NCI-H226 (cell line): ENCODE measurements around the gene CPS1.

Experiments
- DNase-seq: peaks from one replicate; pipeline ENCODE4 v3.0.0-alpha.2; 2015

Gene CPS1

DNA sequence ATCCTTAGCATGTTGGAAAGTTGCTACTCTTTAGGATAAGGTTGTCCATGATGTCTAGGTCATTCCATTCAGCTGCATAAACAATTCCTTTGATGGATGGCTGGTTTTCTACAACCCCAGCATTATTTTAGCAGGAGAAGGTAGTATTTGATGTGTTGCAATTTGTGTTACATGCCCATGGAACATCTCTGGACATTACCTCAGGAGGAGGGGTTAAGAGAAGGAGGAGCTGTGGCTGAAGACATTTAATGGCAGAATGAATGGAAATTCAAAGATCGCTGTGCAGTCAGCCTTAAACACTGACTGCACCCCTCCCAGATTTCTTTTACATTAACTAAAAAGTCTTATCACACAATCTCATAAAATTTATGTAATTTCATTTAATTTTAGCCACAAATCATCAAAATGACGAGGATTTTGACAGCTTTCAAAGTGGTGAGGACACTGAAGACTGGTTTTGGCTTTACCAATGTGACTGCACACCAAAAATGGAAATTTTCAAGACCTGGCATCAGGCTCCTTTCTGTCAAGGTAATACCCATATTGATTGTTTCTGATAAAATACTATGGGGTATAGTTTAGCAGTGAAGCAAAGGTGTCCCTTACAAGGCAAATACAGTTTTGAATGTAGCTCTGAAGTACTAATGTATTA, at the start of gene CPS1:
TSS of gene CPS1 (plus strand) at position 271 of the 652 bp plus-strand sequence. CDS start at position 406, 135 bp downstream.
- no peak for DNase-seq

DNA sequence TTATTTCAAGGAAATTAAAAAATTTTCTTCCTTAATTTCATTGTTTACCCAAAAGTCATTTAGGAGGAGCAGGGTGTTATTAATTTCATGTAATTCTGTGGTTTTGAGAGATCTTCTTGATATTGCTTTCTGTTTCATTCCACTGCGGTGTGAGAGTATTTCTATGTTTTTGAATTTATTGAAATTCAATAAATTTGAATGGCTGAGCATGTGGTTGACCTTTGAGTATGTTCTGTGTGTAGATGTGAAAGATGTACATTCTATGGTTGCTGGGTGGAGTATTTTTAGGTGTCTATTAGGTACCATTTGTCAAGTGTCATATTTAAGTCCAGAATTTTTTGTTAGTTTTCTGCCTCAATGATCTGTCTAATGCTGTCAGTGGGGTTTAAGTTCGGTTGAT, 40.5 kb upstream of the CPS1 start:
- DNase-seq, result no peak

DNA sequence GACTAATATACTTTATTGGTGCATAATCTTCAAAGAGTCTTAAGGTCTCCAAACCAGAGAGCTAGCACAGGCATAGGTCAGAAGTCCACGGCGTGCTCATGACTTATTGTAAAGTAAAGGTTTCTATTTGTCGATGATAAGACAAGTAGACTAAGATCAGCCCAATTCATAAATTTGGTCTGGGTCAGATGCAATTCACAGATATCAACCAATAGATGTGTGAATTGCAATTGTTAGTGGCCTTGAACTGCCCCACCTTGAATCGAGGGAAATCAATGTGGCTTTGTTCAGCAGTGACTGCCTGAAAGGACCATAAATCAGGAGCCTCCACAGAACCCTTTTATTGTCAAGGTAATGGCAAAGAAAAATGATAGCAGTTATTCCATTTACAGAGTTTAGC, 39.1 kb upstream of the CPS1 start:
- DNase-seq, result no peak

DNA sequence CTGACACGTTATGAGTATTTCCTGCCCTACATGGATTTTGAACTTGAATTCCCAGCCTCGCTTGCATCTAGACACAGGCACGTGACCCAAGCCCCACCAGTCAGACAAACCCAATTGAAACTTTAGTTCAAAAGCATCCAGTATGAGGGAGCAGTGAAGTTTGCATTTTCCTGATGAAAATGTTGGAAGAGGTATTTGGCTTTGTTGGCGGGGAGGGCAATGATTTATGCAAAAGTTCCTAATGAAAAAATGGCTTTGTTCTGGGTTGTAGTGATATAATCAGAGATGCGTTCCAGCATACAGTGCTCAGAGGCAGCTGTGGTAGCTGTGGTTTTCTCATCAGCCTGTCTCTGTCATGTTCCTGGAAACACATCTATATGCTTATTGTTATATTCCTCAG, 36.8 kb upstream of the CPS1 start:
- no peak for DNase-seq

DNA sequence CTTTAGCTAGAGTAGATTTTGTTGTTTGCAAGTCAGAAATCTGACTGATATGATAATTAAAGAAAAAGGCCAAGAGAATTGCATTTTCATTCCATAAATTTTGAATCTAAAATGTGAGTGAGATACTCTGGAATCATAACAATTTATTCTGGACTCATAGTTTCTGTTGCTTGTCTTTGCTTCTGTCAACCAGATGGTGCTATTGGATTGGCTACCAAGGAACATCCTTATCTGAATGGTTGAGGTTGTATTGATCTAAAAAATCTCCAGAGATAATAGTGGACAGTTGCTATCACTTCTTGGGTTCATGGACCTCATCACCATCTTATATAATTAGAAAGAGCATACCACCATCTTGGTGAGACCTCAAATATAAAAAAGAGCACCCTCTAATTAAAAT, 34.0 kb upstream of the CPS1 start:
- DNase-seq, result no peak

DNA sequence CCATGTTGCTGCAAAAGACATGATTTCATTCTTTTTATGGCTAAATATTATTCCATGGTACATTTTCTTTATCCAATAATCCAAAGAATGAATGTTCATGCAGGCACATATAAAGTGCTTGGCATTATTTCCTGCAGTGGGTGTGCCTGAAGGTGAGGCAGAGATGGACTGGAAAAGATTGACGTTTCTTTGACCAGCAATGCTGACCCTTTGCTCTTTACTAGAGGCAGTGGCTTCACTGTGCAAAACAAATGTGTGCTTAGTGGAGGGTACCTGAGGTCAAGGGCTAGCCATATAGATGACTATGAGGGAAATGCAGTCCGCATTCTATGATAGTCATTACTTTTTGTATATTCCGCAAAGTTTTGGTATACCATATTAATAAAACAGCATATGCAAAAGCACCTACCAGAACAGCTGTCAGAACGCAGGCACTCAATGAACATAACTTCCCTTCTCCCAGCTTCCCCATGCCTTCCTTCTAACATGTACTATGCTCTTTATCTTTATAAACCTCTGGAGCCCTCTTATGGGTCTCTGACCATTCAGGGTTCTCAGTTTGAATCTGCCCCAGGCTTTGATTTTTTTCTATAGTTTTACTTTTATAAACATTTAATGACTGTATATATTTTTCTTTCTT, 32.6 kb upstream of the CPS1 start:
- DNase-seq, result no peak

DNA sequence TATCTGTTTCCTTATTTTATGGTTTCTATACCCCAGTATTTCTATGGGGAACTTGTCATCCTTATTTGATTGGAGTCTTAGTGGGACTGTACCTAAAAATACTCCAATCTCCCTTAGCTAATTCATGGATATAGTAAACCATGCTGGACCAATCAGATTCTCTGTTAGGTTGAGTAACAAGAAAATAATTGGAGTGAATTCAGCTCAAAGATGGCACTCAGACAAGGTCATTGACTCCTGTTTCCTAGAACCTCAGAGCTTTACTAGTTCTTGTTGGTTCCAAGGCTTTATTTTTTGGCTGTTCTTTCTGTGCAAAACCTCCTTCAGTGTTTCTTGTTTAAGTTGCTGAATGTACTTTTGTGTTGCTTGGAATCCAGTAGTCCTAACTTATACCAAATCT, 31.9 kb upstream of the CPS1 start:
- DNase-seq, result no peak

DNA sequence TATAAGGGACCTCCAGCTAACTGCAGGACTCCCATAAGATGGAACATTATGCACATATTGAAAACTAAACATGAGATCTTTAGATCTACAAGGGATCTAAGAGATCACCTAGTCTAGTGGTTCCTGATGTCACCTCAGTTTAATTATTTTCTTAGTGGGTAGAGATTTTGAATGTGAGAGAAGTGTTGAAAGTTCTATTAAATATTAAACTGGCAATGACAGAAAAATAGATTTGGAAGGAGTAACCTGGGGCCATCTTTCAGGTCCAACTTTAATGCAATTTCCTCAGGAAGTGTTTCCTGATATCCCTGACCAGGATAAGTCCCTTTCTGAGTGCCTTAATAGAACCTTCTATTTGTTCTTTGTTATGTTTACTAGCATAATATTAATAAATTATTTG, 29.1 kb upstream of the CPS1 start:
- no peak for DNase-seq

DNA sequence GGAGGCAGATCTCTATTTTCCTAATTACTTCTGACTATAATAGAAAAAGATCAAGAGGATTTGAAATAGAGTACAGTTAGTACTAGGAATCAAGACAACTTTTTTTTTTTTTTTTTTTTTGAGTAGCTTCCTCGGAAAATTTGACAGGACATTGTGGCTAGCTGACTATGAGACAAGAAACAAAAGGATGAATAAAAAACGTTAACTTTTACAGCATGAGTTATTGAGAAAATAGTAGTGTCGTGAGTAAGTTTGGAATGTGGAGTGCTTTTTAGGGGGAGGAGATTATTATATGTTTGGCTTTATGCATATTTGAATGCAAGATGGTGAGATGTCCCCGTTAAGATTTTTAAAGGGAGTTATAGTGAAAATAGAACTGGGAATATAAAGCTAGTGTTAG, 27.7 kb upstream of the CPS1 start:
- DNase-seq, result no peak

DNA sequence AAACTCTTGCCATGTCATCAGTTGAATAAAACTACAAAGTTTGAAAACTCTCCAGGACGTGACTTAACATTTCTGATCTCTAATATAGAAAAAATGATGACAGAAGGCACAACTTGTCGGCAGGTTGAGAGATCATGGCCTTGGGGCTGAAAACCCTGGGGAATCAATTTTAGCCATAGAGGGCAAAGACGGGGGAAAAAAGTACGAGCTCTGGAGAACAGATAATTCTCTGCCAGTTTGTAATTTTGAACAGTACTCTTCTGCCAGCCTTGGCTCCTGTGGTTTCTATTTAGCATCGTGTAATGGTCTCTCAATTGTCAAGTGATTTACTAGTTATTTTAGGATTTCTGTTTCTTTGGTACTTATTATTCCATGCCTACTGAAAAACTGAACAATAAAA, 25.3 kb upstream of the CPS1 start:
- no peak for DNase-seq

DNA sequence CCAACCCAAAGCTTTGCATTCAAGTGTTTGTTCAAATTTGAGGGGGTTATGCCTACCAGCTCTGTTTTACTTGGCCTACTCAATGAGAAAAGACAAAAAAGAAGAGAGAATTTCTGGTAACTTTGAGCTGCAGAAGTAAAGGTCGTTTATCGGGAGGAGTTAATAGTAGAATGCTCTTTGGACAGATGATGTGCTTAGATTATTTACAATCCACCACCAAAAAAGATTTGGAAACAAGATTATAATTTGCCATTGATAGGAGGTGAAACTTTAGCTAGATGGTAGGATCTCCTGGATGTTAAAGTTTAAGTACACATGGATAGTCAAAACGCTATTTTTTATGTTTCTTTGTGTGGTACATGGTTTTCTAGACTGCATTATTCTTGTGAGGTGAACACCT, 24.9 kb upstream of the CPS1 start:
- DNase-seq, result no peak

DNA sequence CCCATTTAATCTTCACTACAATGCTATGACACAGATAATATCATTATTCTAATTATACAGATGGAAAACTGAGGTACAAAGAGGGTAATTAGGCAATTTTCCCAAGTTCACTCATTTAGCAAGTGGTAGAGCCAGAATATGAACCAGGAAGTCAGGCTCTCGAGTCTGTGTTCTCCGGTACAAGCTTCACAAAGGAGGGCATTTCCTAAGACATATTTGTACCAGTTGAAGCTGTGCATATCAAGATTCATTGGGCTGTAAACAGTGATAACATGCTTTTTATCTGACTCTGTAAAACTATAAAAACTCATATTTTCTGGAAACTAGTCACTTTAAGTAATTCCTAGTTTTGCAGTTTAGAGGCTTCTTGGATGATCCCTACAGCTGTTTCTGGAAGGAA, 23.0 kb upstream of the CPS1 start:
- DNase-seq, result no peak

DNA sequence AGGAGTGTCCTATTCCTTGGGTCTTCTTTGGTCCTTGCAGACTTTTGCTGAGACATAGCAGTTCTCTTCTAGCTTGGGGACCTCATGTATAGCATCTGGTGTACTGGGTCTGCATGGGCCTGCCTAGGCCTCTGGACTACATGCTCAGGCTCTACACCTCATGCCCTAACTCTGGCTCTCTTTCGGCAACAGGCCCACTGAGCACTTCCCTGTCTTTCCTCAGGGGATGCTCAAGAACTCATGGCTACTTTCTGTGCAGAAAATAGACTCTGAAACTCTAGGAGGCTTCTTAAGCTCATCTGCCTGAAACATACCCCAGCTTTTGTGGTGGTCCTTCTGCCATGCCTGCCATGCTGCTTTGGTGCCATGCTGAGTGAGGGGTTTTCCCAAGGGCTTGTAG, 21.5 kb upstream of the CPS1 start:
- DNase-seq, result no peak

DNA sequence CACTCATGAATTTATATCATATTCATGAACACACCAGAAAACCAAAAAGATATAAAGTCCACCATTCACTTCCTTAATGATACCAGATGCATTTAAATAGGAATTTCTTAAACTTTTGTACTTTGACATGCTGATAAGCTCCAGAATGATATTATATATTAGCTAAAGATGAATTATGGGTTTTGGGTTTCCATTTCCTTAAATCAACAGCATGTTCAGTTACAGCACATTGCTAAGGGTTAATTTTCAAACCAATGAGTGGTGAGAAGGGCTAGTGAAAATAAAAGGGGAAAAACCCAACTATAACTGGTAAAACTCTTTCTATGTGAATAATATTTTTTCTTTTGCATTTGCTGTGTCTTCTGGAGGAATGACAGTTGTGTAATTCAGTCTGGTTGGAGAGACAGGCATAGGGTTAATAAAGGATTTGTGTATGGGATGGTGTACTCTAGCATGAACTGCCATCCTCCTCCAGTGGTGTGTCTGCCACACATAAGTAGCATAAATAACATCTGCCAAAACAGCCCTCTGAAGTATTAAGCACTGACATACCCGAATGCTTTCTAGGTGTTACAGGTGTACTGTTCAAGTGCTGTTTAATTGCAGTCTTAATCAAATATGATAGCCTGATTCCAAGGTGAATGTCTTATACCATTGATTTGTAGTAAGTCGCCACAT, 19.3 kb upstream of the CPS1 start:
- DNase-seq, result no peak

DNA sequence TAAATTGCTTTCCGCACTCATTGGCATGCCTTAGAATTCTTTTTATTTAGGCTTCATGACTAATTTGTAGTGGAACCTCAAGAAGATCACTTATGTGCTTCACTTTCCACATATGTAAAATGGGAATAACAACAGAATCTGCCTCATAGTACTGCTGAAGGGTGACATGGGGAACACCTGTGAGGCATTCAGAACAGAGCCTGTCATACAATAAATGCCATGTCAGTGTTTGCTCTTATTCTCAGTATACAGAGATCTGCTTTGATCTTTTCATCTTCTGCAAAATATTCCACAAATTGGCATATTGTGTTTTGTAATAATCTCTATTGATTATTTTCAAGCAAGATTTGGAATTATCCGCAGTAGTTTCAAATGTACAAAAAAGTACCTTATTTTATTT, 17.4 kb upstream of the CPS1 start:
- DNase-seq, result no peak

DNA sequence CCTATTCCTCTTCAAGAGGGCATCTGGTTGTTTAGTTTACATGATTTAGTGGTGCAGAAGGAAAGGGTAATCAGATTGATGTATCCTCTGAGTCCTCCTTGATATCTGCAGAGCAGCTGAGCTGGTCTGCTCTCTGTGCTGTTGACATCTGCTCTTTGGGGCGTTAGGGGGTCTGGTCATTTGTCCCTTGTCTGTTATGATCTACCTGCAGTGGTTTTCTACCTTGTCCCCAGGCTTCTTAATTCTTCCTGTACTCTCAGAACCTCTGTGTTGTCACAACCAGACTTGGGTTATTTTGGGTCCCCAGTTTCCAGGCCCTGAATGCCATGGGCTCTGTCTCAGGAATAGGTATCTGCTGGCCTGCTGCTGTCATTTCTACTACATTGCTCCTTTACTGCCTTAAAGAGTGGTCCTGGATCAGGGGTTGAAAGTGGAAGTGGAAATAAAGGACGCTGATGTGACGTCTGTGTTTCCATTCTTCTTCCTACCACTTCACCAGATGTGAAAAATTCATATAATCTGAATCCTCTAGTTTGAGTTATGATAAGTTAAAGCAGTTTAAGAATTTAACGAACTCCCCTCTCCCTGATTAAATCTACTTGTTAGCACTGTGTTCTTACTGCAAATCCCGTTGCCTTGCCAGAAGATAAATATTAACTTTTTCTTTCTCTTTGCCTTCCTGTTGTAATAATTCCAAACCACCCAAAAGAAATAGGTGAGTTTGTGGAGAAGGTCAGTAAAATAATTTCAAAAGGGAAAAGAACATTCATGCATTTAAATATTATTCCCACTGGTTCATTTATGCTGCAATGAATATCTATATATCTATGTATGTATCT, 16.6 kb upstream of the CPS1 start:
- DNase-seq, result no peak

DNA sequence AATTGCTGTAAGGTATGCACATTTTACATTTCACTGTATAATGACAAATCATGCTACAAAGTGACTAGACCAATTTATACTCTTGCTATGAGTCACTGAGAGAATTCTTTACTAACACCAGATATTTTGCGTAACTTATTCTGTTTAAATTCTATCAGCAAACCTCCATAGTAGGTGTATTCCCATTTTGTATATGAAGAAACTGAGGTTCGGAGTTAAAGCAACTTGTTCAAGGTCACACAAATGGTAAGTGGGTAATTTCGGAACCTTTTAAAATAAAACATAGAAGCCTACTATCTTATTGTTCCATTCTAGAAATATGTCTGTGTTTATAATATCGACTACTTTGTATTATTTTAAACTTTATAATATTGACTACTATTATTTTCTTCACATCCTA, 15.9 kb upstream of the CPS1 start:
- DNase-seq, result no peak

DNA sequence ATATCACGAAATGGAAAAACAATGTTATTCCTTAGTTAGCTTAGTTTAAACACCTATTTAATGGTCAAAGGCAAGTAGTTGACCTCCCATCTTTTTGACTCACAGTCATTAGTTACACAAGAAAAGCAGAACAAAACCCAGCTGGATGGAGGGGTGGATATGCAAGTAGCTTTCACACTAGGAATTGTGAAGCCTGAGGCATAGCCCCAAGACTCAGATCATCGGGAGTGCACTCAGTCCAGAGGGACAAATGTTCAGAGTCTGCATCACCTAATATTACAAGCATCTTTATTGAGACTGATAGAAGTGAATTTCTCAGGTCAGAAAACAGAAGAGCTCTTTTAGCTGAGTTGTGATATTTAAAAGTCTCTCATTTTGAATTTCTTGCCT, 15.5 kb upstream of the CPS1 start:
- no peak for DNase-seq

DNA sequence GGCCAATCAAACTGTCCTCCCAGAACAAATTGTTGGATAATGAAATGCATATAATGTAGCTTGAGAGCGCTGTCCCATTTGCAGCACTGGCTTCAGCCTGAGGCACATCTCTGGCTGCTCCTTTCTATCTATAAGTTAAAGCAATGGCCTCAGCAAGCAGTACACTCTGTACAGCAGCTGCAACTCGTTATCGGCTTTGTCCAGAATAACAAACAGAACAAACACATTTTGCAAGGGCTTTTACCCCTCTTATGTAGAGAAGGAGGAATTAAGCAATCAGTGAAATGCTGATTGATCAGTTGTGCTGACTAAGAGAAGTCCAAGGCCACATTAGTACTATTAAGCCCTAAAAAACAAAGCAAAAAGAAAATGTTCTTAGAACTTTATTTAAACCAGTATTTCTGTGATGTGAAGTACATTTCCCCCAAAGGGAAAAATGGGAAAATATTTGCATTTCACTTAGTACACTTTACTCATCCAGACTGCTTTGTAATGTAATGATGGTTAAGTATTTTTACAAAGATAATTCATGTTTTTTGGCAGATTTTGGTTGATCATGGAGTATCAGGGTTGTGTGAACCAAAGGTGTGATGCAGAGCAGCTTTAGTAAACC, 15.0 kb upstream of the CPS1 start:
- DNase-seq, result no peak

DNA sequence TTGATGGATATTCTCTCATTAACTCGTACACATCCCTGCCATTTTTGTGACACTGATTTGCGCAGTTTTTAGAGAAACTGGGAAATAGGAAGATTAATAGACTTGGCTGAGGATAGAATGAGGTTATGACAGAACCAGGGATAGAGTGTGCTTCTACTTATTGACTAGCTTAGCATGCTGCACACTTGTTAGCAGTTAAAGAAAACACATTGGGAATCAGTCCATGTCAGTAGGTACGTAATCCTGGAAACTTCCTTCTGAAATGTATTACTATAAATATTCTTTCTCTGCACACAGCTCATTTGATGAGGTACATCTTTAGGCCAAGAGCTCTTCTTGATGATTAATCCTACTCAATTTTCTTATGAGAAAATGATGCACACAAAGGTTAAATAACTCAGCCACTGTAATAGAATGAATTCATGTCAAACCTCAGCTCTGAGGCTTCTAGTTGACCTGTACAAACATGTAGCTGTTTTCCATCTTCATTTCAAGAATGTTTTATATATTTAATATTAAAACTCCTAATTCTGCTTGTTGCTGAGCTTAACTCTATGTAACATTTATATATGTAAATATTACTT, 12.3 kb upstream of the CPS1 start:
- no peak for DNase-seq

DNA sequence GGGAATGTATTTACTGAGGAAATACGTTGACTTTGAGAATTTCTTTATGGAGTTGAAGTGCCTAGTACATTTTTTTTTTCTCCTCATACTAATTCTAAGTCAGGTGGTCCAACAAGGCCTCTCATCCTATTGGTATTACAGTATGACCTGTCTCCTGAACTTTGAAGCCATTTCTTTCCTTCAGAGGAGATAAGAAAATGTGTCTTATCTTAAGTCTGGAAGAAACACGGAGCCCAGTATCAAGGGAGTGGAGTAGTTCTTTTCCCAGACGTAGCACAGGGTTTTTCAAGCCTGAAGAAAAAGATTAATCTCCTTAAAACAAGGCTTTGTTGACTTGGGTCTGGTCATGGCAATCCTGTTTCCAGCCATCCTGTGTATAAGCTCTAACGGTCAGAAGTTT, 11.6 kb upstream of the CPS1 start:
- DNase-seq, result peak; percentile 45

DNA sequence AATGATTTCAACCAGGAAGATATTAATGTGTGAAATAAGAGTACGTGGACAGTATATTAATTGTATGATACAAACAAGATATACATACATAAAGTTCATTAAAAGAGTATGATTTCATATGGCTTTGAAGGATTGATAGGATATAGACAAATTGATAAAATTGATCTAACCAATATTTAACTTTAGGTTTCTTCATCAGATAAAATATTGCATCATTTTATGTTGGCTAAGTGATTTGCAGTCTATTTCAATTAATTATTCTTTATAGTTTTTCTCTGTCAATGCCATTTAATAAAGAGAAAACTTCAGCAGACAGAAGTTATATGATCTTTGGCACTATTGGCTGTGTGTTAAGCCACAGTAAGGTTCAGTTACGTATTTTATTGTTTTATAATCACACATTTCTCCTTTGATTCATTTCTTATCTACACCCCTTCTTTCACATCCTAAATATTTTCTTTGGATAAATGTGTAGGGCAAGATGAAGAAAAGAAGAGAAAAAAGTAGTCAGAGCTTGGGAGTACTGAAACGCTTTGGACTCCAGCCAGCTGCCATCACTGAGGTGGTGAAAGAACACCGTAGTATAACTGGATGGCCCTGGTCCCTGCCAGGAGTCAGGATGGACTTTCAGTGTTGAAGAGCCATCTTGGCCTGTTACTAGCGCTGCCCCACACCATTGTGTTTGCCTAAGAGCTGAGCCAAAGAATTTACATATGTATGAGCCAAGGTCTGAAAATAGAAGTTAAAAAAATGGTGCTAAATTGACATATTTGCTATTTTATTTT, 9.8 kb upstream of the CPS1 start:
- DNase-seq, result no peak
